IMR-90 (cell line): ENCODE results near the gene FAM234B. TPM values are rescaled to one million over a fixed set of nuclear protein-coding genes. Genes with fewer than 3 reads are reported as not detected.

ENCODE experiments used
- ATAC-seq: fragments of 200-7000 bp; cut with Tn5 transposase; 2 replicates; pipeline ENCODE4 v1.9.1; 2020; ENCODE audit warnings: low read depth, mild to moderate bottlenecking, moderate library complexity
- BruUV-seq: library from RNA; stranded (reverse); fragments of 400-500 nt; replicated peaks from 2 replicates; lab custom pipeline; 2021; lab: Mats Ljungman, UMichigan
- CTCF ChIA-PET: fragments of 300-600 bp; formaldehyde crosslinking; extraction: SDS; loops from one replicate; lab custom pipeline; 2021; ENCODE audit warnings: antibody characterized with exemption; lab: Yijun Ruan, JAX
- POLR2A ChIA-PET: fragments of 300-600 bp; sonication (Branson Sonifier 250); formaldehyde crosslinking; loops from one replicate; lab custom pipeline; 2022; ENCODE audit warnings: antibody characterized with exemption; ENCODE audit not compliant: unreplicated experiment; lab: Charles Lee
- DNase-seq: peaks from one replicate; pipeline ENCODE4 v3.0.0; 2013
- H2AFZ ChIP-seq: replicated peaks from 2 replicates; pipeline ENCODE3; 2013; ENCODE audit warnings: low read length, mild to moderate bottlenecking; ENCODE audit not compliant: poor library complexity
- H2AK5ac ChIP-seq: 2 replicates; pipeline ENCODE4 v1.6.1; 2013; ENCODE audit warnings: low read depth, low read length, inconsistent platforms
- H2AK9ac ChIP-seq: replicated peaks from 2 replicates; pipeline ENCODE3; 2013; ENCODE audit warnings: mild to moderate bottlenecking, low read depth, low read length, moderate library complexity; ENCODE audit not compliant: poor library complexity
- H2BK120ac ChIP-seq: 2 replicates; pipeline ENCODE4 v1.6.1; 2013; ENCODE audit warnings: low read depth, low read length, inconsistent platforms
- H2BK15ac ChIP-seq: 3 replicates; pipeline ENCODE4 v1.6.1; 2013; ENCODE audit warnings: low read depth, low read length, inconsistent platforms
- H2BK20ac ChIP-seq: 2 replicates; pipeline ENCODE4 v1.6.1; 2013; ENCODE audit warnings: low read depth, mild to moderate bottlenecking, inconsistent platforms, low read length, moderate library complexity
- H2BK5ac ChIP-seq: 2 replicates; pipeline ENCODE4 v1.6.1; 2013; ENCODE audit warnings: mild to moderate bottlenecking, low read depth, low read length, inconsistent platforms; ENCODE audit not compliant: poor library complexity, severe bottlenecking
- H3K14ac ChIP-seq: replicated peaks from 2 replicates; pipeline ENCODE4 v1.6.1; 2013; ENCODE audit warnings: low read depth, low read length, inconsistent platforms
- H3K18ac ChIP-seq: 2 replicates; pipeline ENCODE4 v1.6.1; 2013; ENCODE audit warnings: low read depth, low read length, control low read depth
- H3K23ac ChIP-seq: 2 replicates; pipeline ENCODE4 v1.6.1; 2013; ENCODE audit warnings: low read depth, low read length, inconsistent platforms
- H3K27ac ChIP-seq: 2 replicates; pipeline ENCODE4 v1.5.1; 2013; ENCODE audit warnings: mild to moderate bottlenecking, control low read depth, low read length; ENCODE audit not compliant: insufficient read depth
- H3K27me3 ChIP-seq: 2 replicates; pipeline ENCODE4 v1.6.1; 2013; ENCODE audit warnings: low read length; ENCODE audit not compliant: control insufficient read depth, insufficient read depth
- H3K36me3 ChIP-seq: 2 replicates; pipeline ENCODE4 v1.6.1; 2013; ENCODE audit warnings: low read length, mixed read lengths; ENCODE audit not compliant: control insufficient read depth, insufficient read depth
- H3K4ac ChIP-seq: 2 replicates; pipeline ENCODE4 v1.6.1; 2013; ENCODE audit warnings: low read depth, low read length, inconsistent platforms
- H3K4me1 ChIP-seq: 2 replicates; pipeline ENCODE4 v1.6.1; 2013; ENCODE audit warnings: low read length, mixed read lengths; ENCODE audit not compliant: control insufficient read depth, insufficient read depth
- H3K4me2 ChIP-seq: 2 replicates; pipeline ENCODE4 v1.6.1; 2013; ENCODE audit warnings: low read depth, mild to moderate bottlenecking, control low read depth, low read length, moderate library complexity
- H3K4me3 ChIP-seq: 2 replicates; pipeline ENCODE4 v1.5.1; 2013; ENCODE audit warnings: low read depth, mild to moderate bottlenecking, control low read depth, low read length, moderate library complexity; ENCODE audit not compliant: insufficient read depth
- H3K56ac ChIP-seq: 2 replicates; pipeline ENCODE4 v1.6.1; 2013; ENCODE audit warnings: low read length, inconsistent platforms; ENCODE audit not compliant: insufficient read depth; ENCODE audit errors: extremely low read depth
- H3K79me1 ChIP-seq, 2 experiments: 2 replicates each; pipeline ENCODE4 v1.6.1; 2013; ENCODE audit warnings: low read length in 2 of 2, inconsistent platforms in 1 of 2, low read depth in 1 of 2
- H3K9ac ChIP-seq: 2 replicates; pipeline ENCODE4 v1.6.1; 2013; ENCODE audit warnings: low read depth, low read length, control low read depth
- H3K9me1 ChIP-seq: 2 replicates; pipeline ENCODE4 v1.6.1; 2013; ENCODE audit warnings: low read length, inconsistent platforms; ENCODE audit not compliant: insufficient read depth
- H3K9me3 ChIP-seq: 2 replicates; pipeline ENCODE4 v1.6.1; 2013; ENCODE audit warnings: low read length; ENCODE audit not compliant: control insufficient read depth, insufficient read depth
- H4K20me1 ChIP-seq: 2 replicates; pipeline ENCODE4 v1.6.1; 2013; ENCODE audit warnings: low read length, inconsistent platforms; ENCODE audit not compliant: insufficient read depth
- H4K5ac ChIP-seq: 2 replicates; pipeline ENCODE4 v1.6.1; 2013; ENCODE audit warnings: mild to moderate bottlenecking, low read depth, low read length, control low read depth
- H4K8ac ChIP-seq, 2 experiments: 2 replicates each; pipeline ENCODE4 v1.6.1; 2013; ENCODE audit warnings: low read depth in 2 of 2, low read length in 2 of 2, control low read depth in 1 of 2, inconsistent platforms in 1 of 2
- H4K91ac ChIP-seq: 2 replicates; pipeline ENCODE4 v1.6.1; 2013; ENCODE audit warnings: low read depth, low read length, inconsistent platforms; ENCODE audit not compliant: insufficient read depth
- BHLHE40 ChIP-seq: fragments of 150-350 bp; IDR thresholded peaks from 2 replicates; pipeline ENCODE4 v1.6.1; 2016; ENCODE audit warnings: mild to moderate bottlenecking, low read depth, low read length
- CTCF ChIP-seq: conservative IDR thresholded peaks from 2 replicates; pipeline ENCODE4 v1.5.1; 2012; ENCODE audit warnings: mild to moderate bottlenecking, low read depth, low read length, improper control_type of control experiment
- FOS ChIP-seq: fragments of 150-350 bp; IDR thresholded peaks from 2 replicates; pipeline ENCODE4 v1.6.1; 2016; ENCODE audit warnings: low read depth, low read length
- MAFK ChIP-seq: IDR thresholded peaks from 2 replicates; pipeline ENCODE4 v1.6.1; 2012; ENCODE audit warnings: low read depth, low read length, improper control_type of control experiment
- MAZ ChIP-seq: IDR thresholded peaks from 2 replicates; pipeline ENCODE4 v1.6.1; 2012; ENCODE audit warnings: low read depth, mild to moderate bottlenecking, low read length, improper control_type of control experiment, moderate library complexity, borderline replicate concordance
- MXI1 ChIP-seq: IDR thresholded peaks from 2 replicates; pipeline ENCODE4 v1.6.1; 2012; ENCODE audit warnings: low read depth, mild to moderate bottlenecking, low read length, moderate library complexity, borderline replicate concordance
- NFE2L2 ChIP-seq: fragments of 150-350 bp; IDR thresholded peaks from 2 replicates; pipeline ENCODE4 v1.6.1; 2016; ENCODE audit warnings: low read depth, mild to moderate bottlenecking, low read length
- POLR2A ChIP-seq: IDR thresholded peaks from 2 replicates; pipeline ENCODE4 v1.6.1; 2012; ENCODE audit warnings: mild to moderate bottlenecking, low read depth, low read length
- RCOR1 ChIP-seq: IDR thresholded peaks from 2 replicates; pipeline ENCODE4 v1.6.1; 2012; ENCODE audit warnings: mild to moderate bottlenecking, low read length, improper control_type of control experiment; ENCODE audit not compliant: insufficient replicate concordance
- USF2 ChIP-seq: fragments of 150-350 bp; IDR thresholded peaks from 2 replicates; pipeline ENCODE4 v1.6.1; 2017; ENCODE audit warnings: mild to moderate bottlenecking, antibody characterized with exemption, low read length, low read depth
- WGBS, 2 experiments: methylation state at CpG; one replicate each; pipeline versions ENCODE4 v1.1.5 to v1.1.7; 2013; ENCODE audit warnings: missing lambda C conversion rate in 2 of 2; ENCODE audit not compliant: insufficient read length in 1 of 2; ENCODE audit errors: extremely low coverage in 2 of 2; 5-methylcytosine and 5-hydroxymethylcytosine counted together
- dilution Hi-C: fragments of 300-500 bp; cut with HindIII; formaldehyde crosslinking; loops from one replicate; pipeline ENCODE4 v1.14.3; 2018; ENCODE audit warnings: low sequenced_read_pairs; ENCODE audit not compliant: unreplicated experiment
- in situ Hi-C: fragments of 300-500 bp; cut with MboI; formaldehyde crosslinking; loops from 3 replicates; pipeline ENCODE4 v1.14.3; 2019; ENCODE audit warnings: low sequenced_read_pairs, inconsistent platforms, mixed read lengths
- intact Hi-C: fragments of 100-400 bp; cut with micrococcal nuclease; formaldehyde crosslinking; loops from 2 replicates; pipeline ENCODE4 v1.10.0; 2022
- polyA plus RNA-seq, 3 experiments: library from polyadenylated mRNA; depleted of rRNA; stranded (reverse); fragments of >200 nt; gene quantifications; 2 replicates each; pipeline ENCODE4 v1.2.3, GENCODE V29; 2012; ENCODE audit warnings: low replicate concordance in 1 of 3
- total RNA-seq: library from RNA; depleted of rRNA; stranded (reverse); fragments of >200 nt; gene quantifications from 2 replicates; pipeline ENCODE4 v1.2.3, GENCODE V29; 2012

The FAM234B gene
- total and polyA plus RNA-seq, 2 of the 4 experiments (the other 2 are of a cell fraction): 3.6 to 8.6 TPM

GRCh38 chr12:13061377-13061776, 17.2 kb downstream of the FAM234B start:
- WGBS, 2 experiments: 96% methylated on average over 3 of the region's 5 CpGs; no CpG with 5 or more reads in 1 of the 2 experiments
- H4K91ac ChIP-seq: no peak overlapping the region
- H2AK9ac ChIP-seq: no peak overlapping the region
- no peak overlapping the region for H3K27ac ChIP-seq
- H3K9me1 ChIP-seq: peaks cover 6% of the 10 kb centered on the region; the same call in 1 of the 2 replicates
- no peaks in the 10 kb centered on the region for H3K4me1 ChIP-seq
- H3K23ac ChIP-seq: no peak overlapping the region
- H3K9me3 ChIP-seq: no peaks in the 10 kb centered on the region
- no peaks in the 10 kb centered on the region for H3K27me3 ChIP-seq
- ATAC-seq (no peak), DNase-seq (no peak)
- no peak overlapping the region for H3K9ac ChIP-seq
- no peak overlapping the region for H3K4ac ChIP-seq
- H2BK15ac ChIP-seq: no peak overlapping the region
- H4K5ac ChIP-seq: no peak overlapping the region
- no peak for TF ChIP-seq CTCF
- no peak for TF ChIP-seq MAFK
- TF ChIP-seq MAZ: no peak
- no peak for TF ChIP-seq USF2
- no peak for TF ChIP-seq FOS
- no peak for TF ChIP-seq NFE2L2
- TF ChIP-seq BHLHE40: no peak
- TF ChIP-seq MXI1: no peak
- no peak for TF ChIP-seq POLR2A
- TF ChIP-seq RCOR1: no peak
- no peak overlapping the region for H2AK5ac ChIP-seq
- no peak overlapping the region for H3K18ac ChIP-seq
- intact Hi-C loops: no loop called here
- no peak overlapping the region for H3K4me2 ChIP-seq
- no peak overlapping the region for H3K14ac ChIP-seq
- no peak overlapping the region for H2BK5ac ChIP-seq
- H4K8ac ChIP-seq: no peak overlapping the region
- ChIA-PET POLR2A (no interaction called here), CTCF (interaction anchor here (1.6 kb wide), 1 partner anchor 195 kb away, joined by 4 read pairs; no protein-coding TSS in a partner anchor)
- no peaks in the 10 kb centered on the region for H4K20me1 ChIP-seq
- no peaks in the 10 kb centered on the region for H3K79me1 ChIP-seq
- no peak overlapping the region for H2AFZ ChIP-seq
- H2BK120ac ChIP-seq: no peak overlapping the region
- in situ Hi-C loops: no loop called here
- H3K56ac ChIP-seq: no peak overlapping the region
- H2BK20ac ChIP-seq: no peak overlapping the region
- no peak overlapping the region for H3K4me3 ChIP-seq
- BruUV-seq: no TSS peak
- H3K36me3 ChIP-seq: peaks cover 10% of the 10 kb centered on the region
- dilution Hi-C loops: no loop called here
